H1 (cell line): Measurements from ENCODE around the gene MAP7D2. TPM values are rescaled to one million over a fixed set of nuclear protein-coding genes. Genes with fewer than 3 reads are reported as not detected.

Experiments
- CTCF ChIA-PET: fragments of 300-600 bp; sonication (Branson Sonifier 250); formaldehyde crosslinking; loops from one replicate; lab custom pipeline; 2021; ENCODE audit not compliant: partially characterized antibody; lab: Charles Lee
- POLR2A ChIA-PET: fragments of 300-600 bp; sonication (Branson Sonifier 250); formaldehyde crosslinking; loops from one replicate; lab custom pipeline; 2021; ENCODE audit warnings: inconsistent platforms; ENCODE audit not compliant: partially characterized antibody; lab: Charles Lee
- DNase-seq, 2 experiments: peaks; one replicate each; pipeline versions ENCODE4 v3.0.0 to v3.0.0-alpha.2; 2010 to 2022; ENCODE audit warnings: low spot score in 2 of 2, low read depth in 1 of 2, mixed read lengths in 1 of 2
- FAIRE-seq: peaks from 2 replicates; lab custom pipeline; 2011; peaks lifted over from hg19 to GRCh38; lab: Jason Lieb, UNC
- H2AFZ ChIP-seq: 2 replicates; pipeline ENCODE4 v1.8.1; 2012; ENCODE audit warnings: low read length, inconsistent platforms
- H2AK5ac ChIP-seq: 2 replicates; pipeline ENCODE4 v1.6.1; 2013; ENCODE audit warnings: low read depth, low read length
- H2BK120ac ChIP-seq: replicated peaks from 2 replicates; pipeline ENCODE3; 2013; ENCODE audit warnings: low read depth, low read length, inconsistent platforms
- H2BK12ac ChIP-seq: 2 replicates; pipeline ENCODE4 v1.6.1; 2013; ENCODE audit warnings: low read depth, low read length
- H2BK15ac ChIP-seq: 2 replicates; pipeline ENCODE4 v1.6.1; 2013; ENCODE audit warnings: low read length
- H2BK20ac ChIP-seq: 2 replicates; pipeline ENCODE4 v1.6.1; 2013; ENCODE audit warnings: low read length
- H2BK5ac ChIP-seq: 2 replicates; pipeline ENCODE4 v1.6.1; 2013; ENCODE audit warnings: low read depth, low read length
- H3K14ac ChIP-seq: 2 replicates; pipeline ENCODE4 v1.6.1; 2013; ENCODE audit warnings: inconsistent platforms; ENCODE audit not compliant: insufficient read length
- H3K18ac ChIP-seq: 2 replicates; pipeline ENCODE4 v1.6.1; 2013; ENCODE audit warnings: low read length; ENCODE audit errors: extremely low read depth
- H3K23ac ChIP-seq: 2 replicates; pipeline ENCODE4 v1.6.1; 2013; ENCODE audit warnings: inconsistent platforms; ENCODE audit not compliant: insufficient read length
- H3K23me2 ChIP-seq: 2 replicates; pipeline ENCODE4 v1.6.1; 2013; ENCODE audit warnings: low read depth, low read length
- H3K27ac ChIP-seq: 2 replicates; pipeline ENCODE4 v1.6.1; 2011; ENCODE audit warnings: low read depth, low read length, inconsistent platforms
- H3K27me3 ChIP-seq, 4 experiments: replicated peaks in 1 of 4; 1 replicate in 1 of 4; 2 replicates in 3 of 4; pipeline versions ENCODE4 v1.6.1 to v1.8.1; 2011 to 2013; ENCODE audit warnings: low read length in 3 of 4, mild to moderate bottlenecking in 3 of 4, inconsistent platforms in 2 of 4, mixed read lengths in 2 of 4, moderate library complexity in 1 of 4; ENCODE audit not compliant: control insufficient read depth in 3 of 4, insufficient read depth in 3 of 4; ENCODE audit errors: extremely low read depth in 1 of 4
- H3K36me3 ChIP-seq, 4 experiments: 2 replicates each; pipeline versions ENCODE4 v1.6.1 to v1.8.1; 2011 to 2013; ENCODE audit warnings: mild to moderate bottlenecking in 4 of 4, low read length in 3 of 4, moderate library complexity in 2 of 4, control low read depth in 1 of 4, inconsistent platforms in 1 of 4; ENCODE audit not compliant: insufficient read depth in 4 of 4, control insufficient read depth in 2 of 4
- H3K4ac ChIP-seq: replicated peaks from 2 replicates; pipeline ENCODE3; 2013; ENCODE audit warnings: low read length, low read depth, mixed read lengths, inconsistent platforms; ENCODE audit not compliant: insufficient read length
- H3K4me1 ChIP-seq, 4 experiments: replicated peaks in 1 of 4; 1 replicate in 1 of 4; 2 replicates in 3 of 4; pipeline versions ENCODE4 v1.6.1 to v1.8.1; 2011 to 2013; ENCODE audit warnings: low read length in 3 of 4, inconsistent platforms in 2 of 4, mixed read lengths in 1 of 4; ENCODE audit not compliant: insufficient read depth in 4 of 4, control insufficient read depth in 3 of 4
- H3K4me2 ChIP-seq, 2 experiments: 2 replicates each; pipeline versions ENCODE4 v1.6.1 to v1.8.1; 2011 to 2013; ENCODE audit warnings: low read depth in 2 of 2, low read length in 2 of 2, control low read depth in 1 of 2, inconsistent platforms in 1 of 2, mild to moderate bottlenecking in 1 of 2; ENCODE audit not compliant: insufficient read depth in 1 of 2
- H3K4me3 ChIP-seq, 4 experiments: fragments of 200-600, 300-600 bp in 1 of 4; sonication (generic), shearing (Covaris generic), sonication (Bioruptor Twin) in 1 of 4; 2 replicates each; pipeline versions ENCODE4 v1.5.1 to v1.8.1; 2011 to 2016; ENCODE audit warnings: low read length in 4 of 4, low read depth in 3 of 4, control low read depth in 2 of 4, inconsistent platforms in 2 of 4, mild to moderate bottlenecking in 2 of 4, mixed read lengths in 1 of 4, moderate library complexity in 1 of 4; ENCODE audit not compliant: insufficient read depth in 2 of 4; ENCODE audit errors: extremely low read depth in 1 of 4
- H3K56ac ChIP-seq: replicated peaks from 2 replicates; pipeline ENCODE3; 2013; ENCODE audit warnings: low read depth, mild to moderate bottlenecking, mixed read lengths, low read length, inconsistent platforms; ENCODE audit not compliant: insufficient read length
- H3K79me1 ChIP-seq: 2 replicates; pipeline ENCODE4 v1.6.1; 2013; ENCODE audit warnings: low read depth, low read length, control low read depth
- H3K79me2 ChIP-seq, 2 experiments: 2 replicates each; pipeline versions ENCODE4 v1.6.1 to v1.8.1; 2012 to 2013; ENCODE audit warnings: low read length in 2 of 2, mild to moderate bottlenecking in 2 of 2, inconsistent platforms in 1 of 2; ENCODE audit not compliant: insufficient read depth in 2 of 2, control insufficient read depth in 1 of 2
- H3K9ac ChIP-seq, 4 experiments: replicated peaks in 1 of 4; 1 replicate in 1 of 4; 2 replicates in 3 of 4; pipeline versions ENCODE4 v1.6.1 to v1.8.1; 2011 to 2013; ENCODE audit warnings: low read depth in 3 of 4, low read length in 3 of 4, control low read depth in 2 of 4, mild to moderate bottlenecking in 2 of 4, moderate library complexity in 2 of 4, inconsistent platforms in 1 of 4; ENCODE audit errors: extremely low read depth in 1 of 4
- H3K9me3 ChIP-seq, 2 experiments: 2 replicates each; pipeline versions ENCODE4 v1.6.1 to v1.8.1; 2012 to 2013; ENCODE audit warnings: mild to moderate bottlenecking in 2 of 2, moderate library complexity in 2 of 2, control low read depth in 1 of 2, inconsistent platforms in 1 of 2, low read depth in 1 of 2, low read length in 1 of 2, mixed read lengths in 1 of 2; ENCODE audit not compliant: insufficient read depth in 2 of 2
- H4K20me1 ChIP-seq, 2 experiments: replicated peaks in 1 of 2; 2 replicates each; pipeline versions ENCODE3 to v1.8.1; 2011 to 2013; ENCODE audit warnings: inconsistent platforms in 2 of 2, low read length in 2 of 2, mild to moderate bottlenecking in 1 of 2; ENCODE audit not compliant: insufficient read depth in 2 of 2, control insufficient read depth in 1 of 2
- H4K5ac ChIP-seq: 2 replicates; pipeline ENCODE4 v1.6.1; 2013; ENCODE audit warnings: low read length, low read depth, mixed read lengths, inconsistent platforms; ENCODE audit not compliant: insufficient read length
- H4K8ac ChIP-seq: 2 replicates; pipeline ENCODE4 v1.8.0; 2013; ENCODE audit warnings: mild to moderate bottlenecking, moderate library complexity, low read length, inconsistent platforms; ENCODE audit not compliant: insufficient read depth; ENCODE audit errors: extremely low read depth
- H4K91ac ChIP-seq: replicated peaks from 2 replicates; pipeline ENCODE3; 2013; ENCODE audit warnings: low read length, mixed read lengths, inconsistent platforms; ENCODE audit not compliant: insufficient read length
- ATF2 ChIP-seq: IDR thresholded peaks from 2 replicates; pipeline ENCODE4 v1.6.1; 2012; ENCODE audit warnings: low read length, inconsistent platforms
- EP300 ChIP-seq, 2 experiments: IDR thresholded peaks; 1 replicate in 1 of 2; 2 replicates in 1 of 2; pipeline ENCODE4 v1.6.1; 2011 to 2012; ENCODE audit warnings: low read depth in 2 of 2, low read length in 2 of 2, mild to moderate bottlenecking in 2 of 2, borderline replicate concordance in 1 of 2, inconsistent platforms in 1 of 2, moderate library complexity in 1 of 2
- NRF1 ChIP-seq: IDR thresholded peaks from 2 replicates; pipeline ENCODE4 v1.6.1; 2011; ENCODE audit warnings: mild to moderate bottlenecking, low read depth, low read length, improper control_type of control experiment
- PHF8 ChIP-seq: fragments of 200-600 bp; sonication (generic); conservative IDR thresholded peaks from 2 replicates; pipeline ENCODE4 v1.7.1; 2012; ENCODE audit warnings: low read depth, mild to moderate bottlenecking, inconsistent platforms, low read length, moderate library complexity
- POLR2AphosphoS5 ChIP-seq: IDR thresholded peaks from 2 replicates; pipeline ENCODE4 v1.6.1; 2011; ENCODE audit warnings: low read depth, low read length
- RBBP5 ChIP-seq: IDR thresholded peaks from 2 replicates; pipeline ENCODE4 v1.7.1; 2012; ENCODE audit warnings: low read depth, mild to moderate bottlenecking, inconsistent platforms, low read length, moderate library complexity, borderline replicate concordance
- TAF7 ChIP-seq: optimal IDR thresholded peaks from 2 replicates; pipeline ENCODE3; 2011; ENCODE audit warnings: low read depth, mild to moderate bottlenecking, inconsistent platforms, low read length, moderate library complexity, borderline replicate concordance
- WGBS, 2 experiments: shearing (Covaris generic) in 1 of 2; methylation state at CpG; one replicate each; pipeline versions ENCODE4 v1.1.6 to v1.1.7; 2013 to 2015; ENCODE audit warnings: low lambda C conversion rate in 2 of 2, mixed read lengths in 2 of 2, inconsistent platforms in 1 of 2, low coverage in 1 of 2, missing lambda C conversion rate in 1 of 2; ENCODE audit not compliant: insufficient replicate concordance in 2 of 2, insufficient coverage in 1 of 2, insufficient read length in 1 of 2; ENCODE audit errors: extremely low coverage in 1 of 2, missing lambda C conversion rate in 1 of 2; 5-methylcytosine and 5-hydroxymethylcytosine counted together
- polyA plus RNA-seq, 7 experiments: library from polyadenylated mRNA; depleted of rRNA in 3 of 7; stranded (reverse) in 5 of 7; unstranded in 2 of 7; fragments of >200 nt in 5 of 7; fragments of 200-250 nt in 2 of 7; gene quantifications; 1 replicate in 5 of 7; 2 replicates in 1 of 7; 4 replicates in 1 of 7; pipeline versions ENCODE4 v1.2.1 to v1.2.3, GENCODE V29; 2011 to 2013; ENCODE audit warnings: missing spikeins in 2 of 7, mixed read lengths in 2 of 7
- total RNA-seq: library from RNA; stranded (reverse); fragmentation: NEBNext Ultra II Directional; extraction: Animal tissue kit (Norgen Biotek cat#: 25700); gene quantifications from 2 replicates; pipeline ENCODE4 v1.2.1, GENCODE V29; 2021
- TF ChIP-seq, protein P1 (sequence below), 3 experiments: IDR thresholded peaks; 1 replicate in 2 of 3; 2 replicates in 1 of 3; pipeline versions ENCODE4 v1.5.1 to v1.6.1; 2011; ENCODE audit warnings: low read length in 3 of 3, mild to moderate bottlenecking in 3 of 3, inconsistent platforms in 2 of 3, low read depth in 1 of 3, moderate library complexity in 1 of 3; ENCODE audit not compliant: insufficient read depth in 1 of 3; ENCODE audit errors: control extremely low read depth in 1 of 3
- TF ChIP-seq, protein P2 (sequence below): IDR thresholded peaks from 2 replicates; pipeline ENCODE4 v1.6.1; 2011; ENCODE audit warnings: low read depth, mild to moderate bottlenecking, low read length; ENCODE audit not compliant: insufficient read depth

Gene MAP7D2
- total and polyA plus RNA-seq, 2 of the 8 experiments (the other 6 are each of a cell fraction or from before 2014, with no cell fraction given), result 0.65 to 0.83 TPM

DNA sequence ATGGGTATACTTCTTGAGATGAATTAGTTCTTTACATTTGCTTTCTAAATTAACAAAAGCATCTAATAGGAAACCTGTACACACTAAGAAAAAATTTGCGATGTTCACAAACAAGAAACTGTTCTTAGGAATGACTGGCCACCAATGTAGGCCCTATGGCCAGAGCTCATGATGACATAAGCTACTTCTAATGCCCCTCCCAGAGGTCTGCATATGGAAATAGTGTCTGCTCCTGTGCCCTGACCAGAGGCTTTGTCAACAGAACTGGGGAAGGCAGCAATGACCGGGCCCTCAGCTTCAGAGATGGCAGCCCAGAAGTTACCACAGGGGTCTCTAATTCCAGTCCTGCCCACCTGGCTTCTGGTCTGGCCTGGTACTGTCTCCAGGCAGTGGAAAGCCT, 110.8 kb downstream of the MAP7D2 start:
- H4K5ac ChIP-seq, result no peak overlapping the region
- no peaks in the 10 kb centered on the region for H3K36me3 ChIP-seq
- no peak overlapping the region for H2BK5ac ChIP-seq
- no peak overlapping the region for H3K23ac ChIP-seq
- H3K14ac ChIP-seq, result no peak overlapping the region
- no peaks in the 10 kb centered on the region for H3K27me3 ChIP-seq
- H3K79me2 ChIP-seq, result no peaks in the 10 kb centered on the region
- no peak overlapping the region for H2BK12ac ChIP-seq
- WGBS, 2 experiments, result 95% methylated on average over 2 of the region's 2 CpGs; no CpG with 5 or more reads in 1 of the 2 experiments
- no peak overlapping the region for H3K4ac ChIP-seq
- no peak overlapping the region for H3K56ac ChIP-seq
- H3K4me1 ChIP-seq, result peaks cover 0 to 3% (median 0%) of the 10 kb centered on the region in 4 experiments; a peak in 2 of 7 replicates
- H2BK120ac ChIP-seq, result no peak overlapping the region
- no peak for DNase-seq
- ChIA-PET CTCF (no interaction called here), POLR2A (no interaction called here)
- no peak for FAIRE-seq
- H3K9ac ChIP-seq, result no peak overlapping the region
- no peak overlapping the region for H2BK15ac ChIP-seq
- H3K18ac ChIP-seq, result no peak overlapping the region
- H3K23me2 ChIP-seq, result no peaks in the 10 kb centered on the region
- no peak overlapping the region for H4K8ac ChIP-seq
- H2AK5ac ChIP-seq, result no peak overlapping the region
- H3K4me3 ChIP-seq, result no peak overlapping the region
- H2AFZ ChIP-seq, result no peak overlapping the region
- H4K91ac ChIP-seq, result no peak overlapping the region
- H3K79me1 ChIP-seq, result no peaks in the 10 kb centered on the region
- no peaks in the 10 kb centered on the region for H3K9me3 ChIP-seq
- no peaks in the 10 kb centered on the region for H4K20me1 ChIP-seq
- H2BK20ac ChIP-seq, result no peak overlapping the region
- H3K4me2 ChIP-seq, result no peak overlapping the region
- no peak overlapping the region for H3K27ac ChIP-seq
- TF ChIP-seq PHF8, result no peak
- TF ChIP-seq TAF7, result no peak
- TF ChIP-seq, protein P1, sequence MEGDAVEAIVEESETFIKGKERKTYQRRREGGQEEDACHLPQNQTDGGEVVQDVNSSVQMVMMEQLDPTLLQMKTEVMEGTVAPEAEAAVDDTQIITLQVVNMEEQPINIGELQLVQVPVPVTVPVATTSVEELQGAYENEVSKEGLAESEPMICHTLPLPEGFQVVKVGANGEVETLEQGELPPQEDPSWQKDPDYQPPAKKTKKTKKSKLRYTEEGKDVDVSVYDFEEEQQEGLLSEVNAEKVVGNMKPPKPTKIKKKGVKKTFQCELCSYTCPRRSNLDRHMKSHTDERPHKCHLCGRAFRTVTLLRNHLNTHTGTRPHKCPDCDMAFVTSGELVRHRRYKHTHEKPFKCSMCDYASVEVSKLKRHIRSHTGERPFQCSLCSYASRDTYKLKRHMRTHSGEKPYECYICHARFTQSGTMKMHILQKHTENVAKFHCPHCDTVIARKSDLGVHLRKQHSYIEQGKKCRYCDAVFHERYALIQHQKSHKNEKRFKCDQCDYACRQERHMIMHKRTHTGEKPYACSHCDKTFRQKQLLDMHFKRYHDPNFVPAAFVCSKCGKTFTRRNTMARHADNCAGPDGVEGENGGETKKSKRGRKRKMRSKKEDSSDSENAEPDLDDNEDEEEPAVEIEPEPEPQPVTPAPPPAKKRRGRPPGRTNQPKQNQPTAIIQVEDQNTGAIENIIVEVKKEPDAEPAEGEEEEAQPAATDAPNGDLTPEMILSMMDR (IDR thresholded peaks at IDR 0.05; ENCODE audit: control extremely low read depth in 1 of 3, insufficient read depth in 1 of 3, low read depth in 1 of 3, low read length in 3 of 3), result no peak
- no peak for TF ChIP-seq NRF1
- TF ChIP-seq RBBP5, result no peak
- TF ChIP-seq, protein P2, sequence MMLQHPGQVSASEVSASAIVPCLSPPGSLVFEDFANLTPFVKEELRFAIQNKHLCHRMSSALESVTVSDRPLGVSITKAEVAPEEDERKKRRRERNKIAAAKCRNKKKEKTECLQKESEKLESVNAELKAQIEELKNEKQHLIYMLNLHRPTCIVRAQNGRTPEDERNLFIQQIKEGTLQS, result no peak
- TF ChIP-seq EP300 (IDR thresholded peaks at IDR 0.05; ENCODE audit: borderline replicate concordance in 1 of 2, low read depth in 2 of 2, low read length in 2 of 2), result no peak
- TF ChIP-seq POLR2AphosphoS5, result no peak
- TF ChIP-seq ATF2, result no peak
